Stomach (tissue), 9 donors: Measurements from ENCODE around the gene TAF4. TPM values are rescaled to one million over a fixed set of nuclear protein-coding genes. Genes with fewer than 3 reads are reported as not detected.
"Not testable (repeated sequence)": the region's sequence is repeated elsewhere in the genome, so short reads cannot be mapped to it uniquely, and the experiment has no call there.

ENCODE experiments used
- DNase-seq, 2 donors: peaks; one replicate each; pipeline versions ENCODE4 v3.0.0 to v3.0.0-alpha.2; 2013 to 2019
- H3K27ac ChIP-seq, 5 donors: fragments of 200-600 bp in 4 of 5; sonication (generic) in 4 of 5; one replicate each; pipeline ENCODE4 v1.5.1; 2013 to 2019; ENCODE audit warnings: mild to moderate bottlenecking in 1 of 5, moderate library complexity in 1 of 5
- H3K27me3 ChIP-seq, 3 donors: fragments of 200-600 bp; sonication (generic); one replicate each; pipeline ENCODE4 v1.5.1; 2017 to 2019; ENCODE audit warnings: mixed run types in 1 of 3
- H3K36me3 ChIP-seq, 4 donors: fragments of 200-600 bp; sonication (generic); 1 replicate in 3 of 4; 2 replicates in 1 of 4; pipeline ENCODE4 v1.5.1; 2016 to 2019
- H3K4me1 ChIP-seq, 4 donors: fragments of 200-600 bp; sonication (generic); one replicate each; pipeline ENCODE4 v1.5.1; 2016 to 2019
- H3K4me3 ChIP-seq, 4 donors: fragments of 200-600 bp; sonication (generic) in 3 of 4; one replicate each; pipeline ENCODE4 v1.5.1; 2016 to 2019; ENCODE audit warnings: mild to moderate bottlenecking in 1 of 4
- H3K9me3 ChIP-seq, 4 donors: fragments of 200-600 bp; sonication (generic); one replicate each; pipeline ENCODE4 v1.5.1; 2016 to 2019
- EP300 ChIP-seq: sonication (generic); formaldehyde crosslinking; IDR thresholded peaks from one replicate; pipeline ENCODE4 v1.6.1; 2017; ENCODE audit warnings: antibody characterized with exemption
- POLR2A ChIP-seq, 4 donors: fragments of 450-650 bp; IDR thresholded peaks; one replicate each; pipeline ENCODE4 v1.6.1; 2016; ENCODE audit warnings: antibody characterized with exemption in 4 of 4, control low read depth in 2 of 4, mild to moderate bottlenecking in 1 of 4, moderate library complexity in 1 of 4
- POLR2AphosphoS5 ChIP-seq, 3 donors: sonication (generic); formaldehyde crosslinking; IDR thresholded peaks; one replicate each; pipeline ENCODE4 v1.6.1; 2016; ENCODE audit warnings: antibody characterized with exemption in 3 of 3
- WGBS, 5 donors: extraction: QIAGEN DNeasy Blood & Tissue Kit in 3 of 5; methylation state at CpG; one replicate each; pipeline versions ENCODE4 v1.1.5 to v1.1.7; 2013 to 2018; 5-methylcytosine and 5-hydroxymethylcytosine counted together
- intact Hi-C: fragments of 100-400 bp; cut with DNase I; formaldehyde crosslinking; loops from one replicate; pipeline ENCODE4 v1.15.1; 2023; ENCODE audit warnings: low total_unique reads
- polyA plus RNA-seq, 3 donors: library from polyadenylated mRNA; stranded (reverse); fragments of 200-250 nt; gene quantifications; one replicate each; pipeline ENCODE4 v1.2.3, GENCODE V29; 2013
- total RNA-seq, 5 donors: library from RNA; depleted of rRNA; stranded (reverse); fragments of >200 nt; gene quantifications; one replicate each; pipeline versions ENCODE4 v1.1.0 to v1.2.3, GENCODE V29; 2014 to 2016
- TF ChIP-seq, protein P1 (sequence below), 7 experiments: fragments of 450-650 bp in 4 of 7; fragments of 200-600 bp in 3 of 7; sonication (generic) in 3 of 7; IDR thresholded peaks; one replicate each; pipeline ENCODE4 v1.5.1; 2016 to 2019; ENCODE audit warnings: antibody characterized with exemption in 7 of 7, control low read depth in 2 of 7, mild to moderate bottlenecking in 1 of 7
- donor health status: healthy with polysubstance abuse.
- donor health status: Bipolar disorder and iron deficiency.
- donor health status: healthy.

Gene TAF4
- total and polyA plus RNA-seq, 8 donors, result 3.2 to 33.9 (median 11.2) TPM

DNA sequence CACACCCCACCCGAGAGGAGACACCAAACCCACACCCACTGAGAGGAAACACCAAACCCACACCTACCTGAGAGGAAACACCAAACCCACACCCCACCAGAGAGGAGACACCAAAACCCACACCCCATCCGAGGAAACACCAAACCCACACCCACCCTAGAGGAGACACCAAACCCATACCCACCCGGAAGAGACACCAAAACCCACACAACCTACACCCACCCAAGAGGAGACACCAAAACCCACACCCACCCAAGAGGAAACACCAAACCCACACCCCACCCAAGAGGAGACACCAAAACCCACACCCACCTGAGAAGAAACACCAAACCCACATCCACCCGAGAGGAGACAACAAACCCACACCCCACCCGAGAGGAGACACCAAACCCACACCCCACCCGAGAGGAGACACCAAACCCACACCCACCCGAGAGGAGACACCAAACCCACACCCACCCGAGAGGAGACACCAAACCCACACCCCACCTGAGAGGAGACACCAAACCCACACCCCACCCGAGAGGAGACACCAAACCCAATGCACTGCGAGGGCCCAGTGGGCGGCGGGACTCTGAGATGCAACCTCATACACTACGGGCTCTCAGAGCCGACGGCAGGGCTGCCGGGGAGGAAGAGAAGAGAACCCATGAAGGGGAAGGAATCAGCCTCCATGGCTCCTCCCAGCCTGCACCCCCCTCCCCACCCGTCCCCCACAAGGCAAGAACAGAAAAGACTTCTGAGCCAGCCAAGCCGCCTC is 83.3 kb downstream of the TAF4 start:
- Histone ChIP-seq H3K27me3 (no peaks in the 10 kb centered on the region), H3K27ac (no peak overlapping the region), H3K9me3 (no peaks in the 10 kb centered on the region), H3K4me1 (peaks cover 0 to 7% (median 0%) of the 10 kb centered on the region in 4 donors), H3K4me3 (no peak overlapping the region), H3K36me3 (peaks cover 0 to 68% (median 63%) of the 10 kb centered on the region in 4 donors)
- intact Hi-C loops, result no loop called here
- 80 to 87% (median 81%) methylated on average over 13 to 18 of the region's 18 CpGs for WGBS, 5 donors
- TF ChIP-seq POLR2AphosphoS5 (IDR thresholded peaks at IDR 0.05) (no peak), POLR2A (IDR thresholded peaks at IDR 0.05) (no peak), EP300 (no peak)
- TF ChIP-seq, protein P1, sequence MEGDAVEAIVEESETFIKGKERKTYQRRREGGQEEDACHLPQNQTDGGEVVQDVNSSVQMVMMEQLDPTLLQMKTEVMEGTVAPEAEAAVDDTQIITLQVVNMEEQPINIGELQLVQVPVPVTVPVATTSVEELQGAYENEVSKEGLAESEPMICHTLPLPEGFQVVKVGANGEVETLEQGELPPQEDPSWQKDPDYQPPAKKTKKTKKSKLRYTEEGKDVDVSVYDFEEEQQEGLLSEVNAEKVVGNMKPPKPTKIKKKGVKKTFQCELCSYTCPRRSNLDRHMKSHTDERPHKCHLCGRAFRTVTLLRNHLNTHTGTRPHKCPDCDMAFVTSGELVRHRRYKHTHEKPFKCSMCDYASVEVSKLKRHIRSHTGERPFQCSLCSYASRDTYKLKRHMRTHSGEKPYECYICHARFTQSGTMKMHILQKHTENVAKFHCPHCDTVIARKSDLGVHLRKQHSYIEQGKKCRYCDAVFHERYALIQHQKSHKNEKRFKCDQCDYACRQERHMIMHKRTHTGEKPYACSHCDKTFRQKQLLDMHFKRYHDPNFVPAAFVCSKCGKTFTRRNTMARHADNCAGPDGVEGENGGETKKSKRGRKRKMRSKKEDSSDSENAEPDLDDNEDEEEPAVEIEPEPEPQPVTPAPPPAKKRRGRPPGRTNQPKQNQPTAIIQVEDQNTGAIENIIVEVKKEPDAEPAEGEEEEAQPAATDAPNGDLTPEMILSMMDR (IDR thresholded peaks at IDR 0.05), result no peak
- no peak for DNase-seq

DNA sequence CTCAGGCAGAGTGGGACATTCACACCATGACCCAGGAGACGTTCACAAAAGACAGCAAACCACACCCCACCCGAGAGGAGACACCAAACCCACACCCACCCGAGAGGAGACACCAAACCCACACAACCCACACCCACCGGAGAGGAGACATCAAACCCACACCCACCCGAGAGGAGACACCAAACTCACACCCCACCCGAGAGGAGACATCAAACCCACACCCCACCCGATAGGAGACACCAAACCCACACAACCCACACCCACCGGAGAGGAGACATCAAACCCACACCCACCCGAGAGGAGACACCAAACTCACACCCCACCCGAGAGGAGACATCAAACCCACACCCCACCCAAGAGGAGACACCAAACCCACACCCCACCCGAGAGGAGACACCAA is 84.0 kb downstream of the TAF4 start:
- H3K27me3 ChIP-seq, DNase-seq, intact Hi-C loops, H3K4me1 ChIP-seq, H3K4me3 ChIP-seq, H3K9me3 ChIP-seq, H3K27ac ChIP-seq: not testable (repeated sequence)
- H3K36me3 ChIP-seq, result peaks cover 0 to 68% (median 62%) of the 10 kb centered on the region in 4 donors
- 72 to 83% (median 77%) methylated on average over 5 to 11 of the region's 11 CpGs for WGBS, 5 donors

DNA sequence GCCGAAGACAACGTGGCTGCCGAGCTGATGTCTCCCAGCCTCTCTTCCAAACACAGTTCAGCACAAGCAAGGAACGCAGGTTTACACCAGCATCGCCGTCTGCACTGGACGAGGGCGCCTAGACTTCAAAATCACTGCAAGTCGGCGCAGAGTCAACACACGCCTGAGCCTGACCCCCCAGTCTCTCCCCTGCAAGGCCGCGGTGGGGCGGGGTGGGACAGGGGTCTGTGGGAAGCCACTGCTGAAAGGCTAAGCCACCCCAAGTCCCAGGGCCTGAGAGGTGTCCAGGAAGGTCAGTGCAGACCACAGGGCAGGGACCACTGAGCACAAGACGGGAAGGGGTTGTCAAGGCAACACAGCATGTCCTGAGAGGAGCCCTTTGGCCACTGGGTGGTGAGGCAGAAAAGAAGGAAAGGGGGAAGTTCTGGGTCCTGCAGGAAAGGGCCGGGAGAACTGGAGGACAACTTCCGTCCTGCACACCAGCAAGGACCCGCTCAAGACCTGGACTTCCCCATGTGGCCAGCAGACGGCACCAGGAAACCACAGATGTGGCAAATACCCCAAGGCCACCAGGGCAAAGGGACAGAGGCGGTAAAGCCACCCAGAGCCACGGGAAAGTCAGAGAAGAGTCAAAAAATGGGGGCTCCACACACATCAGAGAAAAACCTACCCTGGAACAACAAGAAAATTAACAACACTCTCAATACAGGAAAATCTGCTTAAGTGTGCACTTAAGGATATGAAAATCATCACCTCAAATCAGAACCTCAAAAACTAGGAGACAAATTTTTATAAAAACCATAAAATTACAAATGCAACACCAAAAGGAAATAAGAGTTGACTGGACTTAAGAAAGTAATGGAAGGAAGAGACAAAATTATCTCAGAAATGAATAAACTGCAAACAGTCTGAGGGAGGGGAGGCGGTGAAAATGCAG is 84.8 kb downstream of the TAF4 start:
- no peaks in the 10 kb centered on the region for H3K9me3 ChIP-seq
- TF ChIP-seq EP300 (no peak), POLR2A (IDR thresholded peaks at IDR 0.05) (no peak), POLR2AphosphoS5 (IDR thresholded peaks at IDR 0.05) (no peak)
- TF ChIP-seq, protein P1 (IDR thresholded peaks at IDR 0.05), result peak in 5 of 7 experiments; percentile 17 to 73 (median 46)
- H3K36me3 ChIP-seq, result peaks cover 7 to 70% (median 65%) of the 10 kb centered on the region in 4 donors
- H3K4me3 ChIP-seq, result no peak overlapping the region
- intact Hi-C loops, result no loop called here
- no peaks in the 10 kb centered on the region for H3K27me3 ChIP-seq
- no peak overlapping the region for H3K27ac ChIP-seq
- peak; percentile 54 to 72 for DNase-seq
- WGBS, 5 donors, result 67 to 83% (median 81%) methylated on average over 17 to 22 of the region's 22 CpGs
- peaks cover 0 to 7% (median 0%) of the 10 kb centered on the region in 4 donors for H3K4me1 ChIP-seq

DNA sequence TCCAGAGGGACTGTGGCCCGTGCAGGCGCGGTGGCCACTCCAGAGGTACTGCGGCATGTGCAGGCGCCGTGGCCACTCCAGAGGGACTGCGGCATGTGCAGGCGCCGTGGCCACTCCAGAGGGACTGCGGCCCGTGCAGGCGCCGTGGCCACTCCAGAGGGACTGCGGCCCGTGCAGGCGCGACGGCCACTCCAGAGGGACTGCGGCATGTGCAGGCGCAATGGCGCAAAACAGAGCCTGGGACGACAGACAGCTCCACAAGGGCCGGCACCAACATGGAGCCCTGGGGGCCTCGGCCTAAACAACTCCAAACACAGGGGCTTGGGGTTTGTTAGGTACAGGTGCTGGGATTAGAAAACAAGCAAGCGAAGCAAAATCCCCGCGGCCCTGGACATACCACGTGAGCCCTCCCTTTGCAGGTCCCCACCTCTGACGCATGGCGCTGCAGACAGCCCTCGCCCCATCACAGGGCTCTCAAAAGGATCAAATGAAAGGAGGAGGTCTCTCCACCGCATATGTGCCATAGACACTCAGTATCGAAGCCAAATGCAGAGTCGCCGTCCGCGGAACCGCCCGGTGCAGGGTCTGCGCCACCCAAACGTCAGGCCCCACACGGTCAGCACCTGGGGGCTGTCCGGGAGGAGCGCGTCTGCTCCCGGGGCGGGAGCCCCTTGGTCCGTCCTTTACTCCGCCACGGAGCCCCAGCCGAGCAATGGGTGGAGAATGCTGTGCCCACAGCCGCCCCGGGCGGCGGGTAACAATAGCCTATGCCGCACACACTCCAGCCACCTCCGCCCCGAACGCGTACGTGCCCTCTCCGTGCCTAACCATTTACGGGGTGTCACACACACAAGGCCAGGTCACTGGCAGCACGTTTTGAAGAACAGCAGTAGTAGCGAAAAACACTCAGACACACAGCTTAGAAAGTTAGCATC is 85.7 kb downstream of the TAF4 start:
- WGBS, 5 donors, result 95 to 96% (median 96%) methylated on average over 56 to 65 of the region's 65 CpGs
- no peaks in the 10 kb centered on the region for H3K9me3 ChIP-seq
- no peak for DNase-seq
- H3K4me1 ChIP-seq, result peaks cover 0 to 7% (median 0%) of the 10 kb centered on the region in 4 donors
- peaks cover 7 to 72% (median 67%) of the 10 kb centered on the region in 4 donors for H3K36me3 ChIP-seq
- TF ChIP-seq POLR2AphosphoS5 (IDR thresholded peaks at IDR 0.05), result no peak
- no peak for TF ChIP-seq EP300
- TF ChIP-seq, protein P1 (IDR thresholded peaks at IDR 0.05), result no peak
- TF ChIP-seq POLR2A (IDR thresholded peaks at IDR 0.05), result no peak
- H3K4me3 ChIP-seq, result no peak overlapping the region
- no peak overlapping the region for H3K27ac ChIP-seq
- H3K27me3 ChIP-seq, result no peaks in the 10 kb centered on the region
- intact Hi-C loops, result no loop called here
